Endodermal cell (in vitro differentiated cells): ENCODE data around the gene MTSS2. TPM values are rescaled to one million over a fixed set of nuclear protein-coding genes. Genes with fewer than 3 reads are reported as not detected.
"Not testable (repeated sequence)": the region's sequence is repeated elsewhere in the genome, so short reads cannot be mapped to it uniquely, and the experiment has no call there.

Source experiments
- DNase-seq: peaks from one replicate; pipeline ENCODE4 v3.0.0-alpha.2; 2017
- H3K27ac ChIP-seq: 2 replicates; pipeline ENCODE4 v1.5.1; 2013; ENCODE audit warnings: mild to moderate bottlenecking, low read depth, low read length, moderate library complexity
- H3K27me3 ChIP-seq: 2 replicates; pipeline ENCODE4 v1.6.1; 2013; ENCODE audit warnings: mild to moderate bottlenecking, low read length, moderate library complexity; ENCODE audit not compliant: insufficient read depth, control insufficient read depth, poor library complexity, severe bottlenecking
- H3K36me3 ChIP-seq: 2 replicates; pipeline ENCODE4 v1.7.0; 2013; ENCODE audit warnings: mild to moderate bottlenecking, low read length, moderate library complexity; ENCODE audit not compliant: control insufficient read depth, insufficient read depth
- H3K4me1 ChIP-seq: one replicate; pipeline ENCODE4 v1.7.0; 2013; ENCODE audit warnings: low read length; ENCODE audit not compliant: control insufficient read depth, insufficient read depth
- H3K4me3 ChIP-seq: 2 replicates; pipeline ENCODE4 v1.5.1; 2013; ENCODE audit warnings: mild to moderate bottlenecking, low read length, moderate library complexity
- H3K9ac ChIP-seq: 2 replicates; pipeline ENCODE4 v1.6.1; 2013; ENCODE audit warnings: mild to moderate bottlenecking, low read length, moderate library complexity; ENCODE audit not compliant: poor library complexity, severe bottlenecking; ENCODE audit errors: extremely low read depth
- H3K9me3 ChIP-seq: 2 replicates; pipeline ENCODE4 v1.6.1; 2013; ENCODE audit warnings: mild to moderate bottlenecking, low read length, moderate library complexity; ENCODE audit not compliant: control insufficient read depth
- H3K27ac Mint-ChIP-seq: 2 replicates; pipeline ENCODE4 v1.8.0; 2020; ENCODE audit warnings: mixed read lengths
- H3K27me3 Mint-ChIP-seq: 2 replicates; pipeline ENCODE4 v1.8.0; 2021; ENCODE audit warnings: mild to moderate bottlenecking, mixed read lengths; ENCODE audit not compliant: insufficient read depth
- H3K36me3 Mint-ChIP-seq: 2 replicates; pipeline ENCODE4 v1.8.0; 2020; ENCODE audit warnings: low read depth, mixed read lengths
- H3K4me1 Mint-ChIP-seq: 2 replicates; pipeline ENCODE4 v1.8.0; 2020; ENCODE audit warnings: mixed read lengths
- H3K4me3 Mint-ChIP-seq: 2 replicates; pipeline ENCODE4 v1.8.0; 2020; ENCODE audit warnings: mild to moderate bottlenecking, moderate library complexity, mixed read lengths
- H3K9me3 Mint-ChIP-seq: 2 replicates; pipeline ENCODE4 v1.8.0; 2020; ENCODE audit warnings: mild to moderate bottlenecking, mixed read lengths
- WGBS, 2 experiments: methylation state at CpG; one replicate each; pipeline versions ENCODE4 v1.1.5 to v1.1.7; 2013; ENCODE audit warnings: missing lambda C conversion rate in 2 of 2, mixed read lengths in 1 of 2; ENCODE audit not compliant: insufficient coverage in 1 of 2, insufficient read length in 1 of 2; 5-methylcytosine and 5-hydroxymethylcytosine counted together
- total RNA-seq, 2 donors: library from RNA; stranded (reverse); fragmentation: NEBNext Ultra II Directional in 1 of 2; extraction: Animal tissue kit (Norgen Biotek cat#: 25700) in 1 of 2; gene quantifications; 2 replicates in 1 of 2; 3 replicates in 1 of 2; pipeline ENCODE4 v1.2.1, GENCODE V29; 2021
- TF ChIP-seq, protein P1 (sequence below): fragments of 200-600 bp; sonication (generic); conservative IDR thresholded peaks from 2 replicates; pipeline ENCODE4 v1.5.0; 2021; ENCODE audit warnings: antibody characterized with exemption, mild to moderate bottlenecking

MTSS2 gene
- total RNA-seq, 2 donors from 2014 or later = 23.4 to 24.0 TPM

DNA sequence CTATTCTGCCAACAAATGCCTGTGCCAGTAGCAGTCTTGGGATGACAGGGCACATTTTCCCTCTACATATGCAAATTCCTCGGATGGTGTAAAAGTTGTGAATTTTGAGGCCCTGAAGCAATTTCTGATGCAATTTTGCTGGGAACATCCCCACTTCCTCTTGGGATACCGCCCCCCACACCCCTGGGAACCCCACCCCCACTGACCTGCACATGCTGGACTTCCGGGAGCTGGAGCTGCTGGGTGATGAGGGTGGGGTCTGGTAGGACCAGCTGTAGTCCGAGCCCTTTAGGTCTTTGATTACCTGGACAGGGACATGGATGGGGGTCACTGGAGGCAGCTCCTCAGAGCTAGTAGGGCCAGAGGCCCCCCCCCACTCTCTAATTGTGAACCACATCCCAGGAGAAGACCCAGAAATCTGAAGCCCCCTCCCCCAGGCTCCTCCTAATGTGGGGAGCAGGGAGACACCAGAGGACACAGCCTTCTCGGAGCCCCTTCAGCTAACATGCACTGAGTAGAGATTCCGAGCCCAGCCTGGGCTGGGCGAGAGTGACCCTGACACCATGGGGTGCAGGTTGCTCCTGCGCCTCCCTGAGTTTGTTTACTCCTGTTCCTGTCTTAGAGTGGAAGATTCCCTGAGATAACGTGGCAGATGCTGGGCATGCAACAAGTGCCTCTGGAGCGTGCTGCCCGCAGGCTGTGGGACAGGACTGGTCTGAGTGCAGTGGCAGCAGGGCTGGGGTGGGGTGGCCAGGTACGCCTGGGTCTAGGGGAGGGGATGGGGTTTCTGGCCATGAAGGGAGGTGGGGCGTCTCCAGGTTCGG, 9.0 kb downstream of the MTSS2 start:
- Histone ChIP-seq H3K36me3 (peaks cover 41% of the 10 kb centered on the region), H3K27me3 (no peaks in the 10 kb centered on the region), H3K4me1 (no peaks in the 10 kb centered on the region), H3K9me3 (no peaks in the 10 kb centered on the region), H3K9ac (no peak overlapping the region), H3K4me3 (no peak overlapping the region), H3K27ac (no peak overlapping the region)
- Mint-ChIP-seq H3K4me3 (no peak overlapping the region), H3K27me3 (no peaks in the 10 kb centered on the region), H3K36me3 (peaks cover 32% of the 10 kb centered on the region), H3K9me3 (no peaks in the 10 kb centered on the region), H3K4me1 (no peaks in the 10 kb centered on the region), H3K27ac (peak overlapping the region; percentile 35)
- TF ChIP-seq, protein P1, sequence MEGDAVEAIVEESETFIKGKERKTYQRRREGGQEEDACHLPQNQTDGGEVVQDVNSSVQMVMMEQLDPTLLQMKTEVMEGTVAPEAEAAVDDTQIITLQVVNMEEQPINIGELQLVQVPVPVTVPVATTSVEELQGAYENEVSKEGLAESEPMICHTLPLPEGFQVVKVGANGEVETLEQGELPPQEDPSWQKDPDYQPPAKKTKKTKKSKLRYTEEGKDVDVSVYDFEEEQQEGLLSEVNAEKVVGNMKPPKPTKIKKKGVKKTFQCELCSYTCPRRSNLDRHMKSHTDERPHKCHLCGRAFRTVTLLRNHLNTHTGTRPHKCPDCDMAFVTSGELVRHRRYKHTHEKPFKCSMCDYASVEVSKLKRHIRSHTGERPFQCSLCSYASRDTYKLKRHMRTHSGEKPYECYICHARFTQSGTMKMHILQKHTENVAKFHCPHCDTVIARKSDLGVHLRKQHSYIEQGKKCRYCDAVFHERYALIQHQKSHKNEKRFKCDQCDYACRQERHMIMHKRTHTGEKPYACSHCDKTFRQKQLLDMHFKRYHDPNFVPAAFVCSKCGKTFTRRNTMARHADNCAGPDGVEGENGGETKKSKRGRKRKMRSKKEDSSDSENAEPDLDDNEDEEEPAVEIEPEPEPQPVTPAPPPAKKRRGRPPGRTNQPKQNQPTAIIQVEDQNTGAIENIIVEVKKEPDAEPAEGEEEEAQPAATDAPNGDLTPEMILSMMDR = no peak
- no peak for DNase-seq
- 92 to 99% methylated on average over 11 to 13 of the region's 14 CpGs for WGBS, 2 experiments

DNA sequence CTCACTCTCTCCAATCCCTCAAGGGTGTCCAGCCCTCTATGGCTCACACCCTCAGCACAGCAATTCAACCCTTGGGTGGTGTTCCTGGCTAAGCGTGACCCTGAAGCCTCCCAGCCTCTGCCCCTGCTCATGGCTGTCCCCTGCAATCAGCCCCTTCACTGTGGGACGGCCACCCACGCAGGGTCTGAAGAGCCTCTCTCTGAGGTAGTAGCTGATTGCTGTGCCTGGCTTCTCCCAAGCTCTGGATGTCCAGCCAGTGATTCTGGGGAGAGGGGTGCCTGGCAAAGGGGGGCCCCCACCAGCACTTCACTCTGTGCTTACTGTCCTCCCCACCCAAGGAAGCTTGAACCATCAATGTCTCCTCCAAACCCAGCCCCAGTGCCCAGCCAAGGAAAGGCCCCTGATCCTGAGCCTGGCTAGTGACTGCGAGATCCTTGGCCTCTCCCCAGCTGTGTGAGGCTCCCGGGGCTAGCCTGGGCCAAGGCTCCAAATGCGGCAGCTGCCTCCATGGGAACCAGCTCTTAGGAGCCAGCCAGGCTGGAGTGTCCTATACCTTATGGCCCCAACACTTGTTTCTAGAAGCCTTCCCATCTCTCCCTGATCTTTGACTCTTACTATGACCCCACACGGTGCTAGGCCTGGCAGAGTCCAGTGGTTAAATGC, 9.9 kb downstream of the MTSS2 start:
- Mint-ChIP-seq H3K27me3 (no peaks in the 10 kb centered on the region), H3K36me3 (peaks cover 38% of the 10 kb centered on the region), H3K9me3 (no peaks in the 10 kb centered on the region), H3K4me3 (no peak overlapping the region), H3K4me1 (no peaks in the 10 kb centered on the region), H3K27ac (peak overlapping the region; percentile 35)
- no peaks in the 10 kb centered on the region for H3K9me3 ChIP-seq
- TF ChIP-seq, protein P1 = no peak
- no peak overlapping the region for H3K9ac ChIP-seq
- peaks cover 47% of the 10 kb centered on the region for H3K36me3 ChIP-seq
- no peaks in the 10 kb centered on the region for H3K4me1 ChIP-seq
- no peaks in the 10 kb centered on the region for H3K27me3 ChIP-seq
- 91 to 96% methylated on average over 6 to 7 of the region's 7 CpGs for WGBS, 2 experiments
- no peak overlapping the region for H3K27ac ChIP-seq
- no peak for DNase-seq
- no peak overlapping the region for H3K4me3 ChIP-seq

DNA sequence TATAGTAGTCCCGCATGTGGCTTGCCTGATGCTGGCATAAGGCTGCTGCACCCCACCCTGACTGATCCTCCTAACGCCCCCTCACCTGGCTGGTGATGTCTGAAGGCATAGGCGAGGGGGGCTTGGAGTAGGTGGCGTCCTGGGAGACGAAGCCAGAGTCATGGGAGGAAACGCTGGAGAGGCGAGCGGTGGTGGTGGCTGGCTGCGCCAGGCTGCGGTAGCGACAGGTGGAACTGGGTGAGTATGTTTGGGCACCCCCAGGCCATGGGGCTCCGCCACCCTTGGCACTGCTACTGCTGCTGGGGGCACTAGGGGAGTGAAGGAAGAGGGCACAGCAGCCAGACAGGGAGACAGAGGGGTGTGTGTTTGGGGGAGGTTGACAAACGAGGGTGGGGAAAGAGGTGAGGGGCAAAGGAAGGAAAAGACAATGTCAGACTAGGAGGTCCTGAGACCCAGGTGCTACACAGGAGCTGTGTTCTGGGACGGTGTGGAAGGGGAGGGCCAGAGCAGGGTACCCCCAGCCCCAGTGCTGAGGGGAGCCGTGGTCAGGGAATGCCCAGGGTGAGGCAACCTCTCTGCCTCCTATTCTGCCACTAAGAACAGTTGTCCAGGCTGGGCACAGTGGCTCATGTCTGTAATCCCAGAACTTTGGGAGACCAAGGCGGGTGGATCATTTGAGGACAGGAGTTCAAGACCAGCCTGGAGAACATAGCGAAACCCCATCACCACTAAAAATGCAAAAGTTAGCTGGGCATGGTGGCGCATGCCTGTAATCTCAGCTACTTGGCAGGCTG, 11.4 kb downstream of the MTSS2 start:
- 95% methylated on average over 6 to 18 of the region's 18 CpGs for WGBS, 2 experiments
- no peak overlapping the region for H3K27ac Mint-ChIP-seq
- DNase-seq = no peak
- Histone ChIP-seq H3K36me3 (peaks cover 59% of the 10 kb centered on the region), H3K4me3 (no peak overlapping the region), H3K27ac (no peak overlapping the region), H3K27me3 (no peaks in the 10 kb centered on the region), H3K4me1 (no peaks in the 10 kb centered on the region), H3K9ac (no peak overlapping the region), H3K9me3 (peaks cover 11% of the 10 kb centered on the region)
- H3K27me3 Mint-ChIP-seq = no peaks in the 10 kb centered on the region
- no peak overlapping the region for H3K4me3 Mint-ChIP-seq
- peaks cover 52% of the 10 kb centered on the region for H3K36me3 Mint-ChIP-seq
- TF ChIP-seq, protein P1 = no peak
- peaks cover 11% of the 10 kb centered on the region for H3K9me3 Mint-ChIP-seq
- H3K4me1 Mint-ChIP-seq = no peaks in the 10 kb centered on the region

DNA sequence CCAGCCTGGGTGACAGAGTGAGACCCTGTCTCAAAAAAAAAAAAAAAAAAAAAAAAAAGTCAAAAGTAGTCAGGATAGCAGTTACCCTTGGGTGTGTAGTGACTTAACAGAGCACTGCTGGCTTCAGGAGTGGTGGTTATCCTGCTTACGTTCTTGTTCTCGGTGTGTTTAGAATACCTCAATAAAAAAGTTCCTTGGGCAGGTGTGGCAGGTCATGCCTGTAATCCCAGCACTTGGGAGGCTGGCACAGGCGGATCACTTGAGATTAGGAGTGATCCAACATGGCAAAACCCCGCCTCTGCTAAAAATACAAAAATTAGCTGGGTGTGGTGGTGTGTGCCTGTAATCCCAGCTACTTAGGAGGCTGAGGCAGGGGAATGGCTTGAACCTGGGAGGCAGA, 14.9 kb downstream of the MTSS2 start:
- not testable (repeated sequence) for H3K4me3 Mint-ChIP-seq, DNase-seq, H3K27ac ChIP-seq, H3K9ac ChIP-seq, H3K27me3 Mint-ChIP-seq, H3K4me3 ChIP-seq, H3K27me3 ChIP-seq, H3K27ac Mint-ChIP-seq, H3K4me1 ChIP-seq, H3K4me1 Mint-ChIP-seq
- 95 to 96% methylated on average over 4 of the region's 4 CpGs for WGBS, 2 experiments
- H3K36me3 ChIP-seq = peaks cover 70% of the 10 kb centered on the region
- H3K36me3 Mint-ChIP-seq = peaks cover 75% of the 10 kb centered on the region
- peaks cover 29% of the 10 kb centered on the region for H3K9me3 Mint-ChIP-seq
- peaks cover 22% of the 10 kb centered on the region for H3K9me3 ChIP-seq
